SK-N-SH treated with all-trans-retinoic acid at 6 μM for 48 hours (cell line): ENCODE data around the gene INTS3.

Experiments
- ATAC-seq: fragments of 200-7000 bp; cut with Tn5 transposase; 3 replicates; pipeline ENCODE4 v1.9.1; 2020; ENCODE audit warnings: mild to moderate bottlenecking, moderate library complexity
- ARNTL ChIP-seq: fragments of 450-650 bp; formaldehyde crosslinking; IDR thresholded peaks from 2 replicates; pipeline ENCODE4 v1.5.0; 2020; ENCODE audit warnings: low read depth, mild to moderate bottlenecking, moderate library complexity, borderline replicate concordance
- BACH2 ChIP-seq: fragments of 250-450 bp; sonication (Bioruptor Pico); IDR thresholded peaks from 2 replicates; pipeline ENCODE4 v1.9.0; 2021; ENCODE audit warnings: mild to moderate bottlenecking, borderline replicate concordance
- CREB5 ChIP-seq: fragments of 250-450 bp; sonication (Bioruptor Pico); IDR thresholded peaks from 2 replicates; pipeline ENCODE4 v1.5.1; 2020; ENCODE audit warnings: low read depth, mild to moderate bottlenecking, moderate library complexity
- CSDC2 ChIP-seq: fragments of 250-450 bp; sonication (Bioruptor Pico); IDR thresholded peaks from 2 replicates; pipeline ENCODE4 v1.5.0; 2020; ENCODE audit warnings: mild to moderate bottlenecking, moderate library complexity
- CSRNP3 ChIP-seq: fragments of 250-450 bp; sonication (Bioruptor Pico); IDR thresholded peaks from 2 replicates; pipeline ENCODE4 v1.5.1; 2021; ENCODE audit warnings: mild to moderate bottlenecking, moderate library complexity
- ESRRG ChIP-seq: fragments of 250-450 bp; sonication (Bioruptor Pico); IDR thresholded peaks from 2 replicates; pipeline ENCODE4 v1.6.1; 2021; ENCODE audit warnings: mild to moderate bottlenecking
- GLIS3 ChIP-seq: fragments of 250-450 bp; sonication (Bioruptor Pico); IDR thresholded peaks from 2 replicates; pipeline ENCODE4 v1.5.0; 2020; ENCODE audit warnings: mild to moderate bottlenecking, moderate library complexity
- ISL1 ChIP-seq: fragments of 250-450 bp; sonication (Bioruptor Pico); IDR thresholded peaks from 2 replicates; pipeline ENCODE4 v2.1.2; 2022; ENCODE audit warnings: mild to moderate bottlenecking, moderate library complexity
- PATZ1 ChIP-seq: fragments of 250-450 bp; sonication (Bioruptor Pico); IDR thresholded peaks from 2 replicates; pipeline ENCODE4 v1.8.0; 2020; ENCODE audit warnings: mild to moderate bottlenecking, moderate library complexity, borderline replicate concordance
- POU6F1 ChIP-seq: fragments of 250-450 bp; sonication (Bioruptor Pico); IDR thresholded peaks from 2 replicates; pipeline ENCODE4 v1.8.0; 2021; ENCODE audit warnings: low read depth, mild to moderate bottlenecking, moderate library complexity, borderline replicate concordance
- RARB ChIP-seq: fragments of 250-450 bp; sonication (Bioruptor Pico); IDR thresholded peaks from 2 replicates; pipeline ENCODE4 v1.8.0; 2021; ENCODE audit warnings: mild to moderate bottlenecking, moderate library complexity
- SNAI2 ChIP-seq: fragments of 250-450 bp; sonication (Bioruptor Pico); IDR thresholded peaks from 2 replicates; pipeline ENCODE4 v1.5.0; 2020; ENCODE audit warnings: mild to moderate bottlenecking, moderate library complexity
- TSHZ2 ChIP-seq: fragments of 250-450 bp; sonication (Bioruptor Pico); IDR thresholded peaks from 2 replicates; pipeline ENCODE4 v1.5.0; 2020; ENCODE audit warnings: mild to moderate bottlenecking, moderate library complexity
- ZC3H10 ChIP-seq: fragments of 250-450 bp; sonication (Bioruptor Pico); IDR thresholded peaks from 2 replicates; pipeline ENCODE4 v1.5.1; 2021; ENCODE audit warnings: mild to moderate bottlenecking, moderate library complexity
- ZFP3 ChIP-seq: fragments of 250-450 bp; sonication (Bioruptor Pico); IDR thresholded peaks from 2 replicates; pipeline ENCODE4 v1.5.0; 2020; ENCODE audit warnings: mild to moderate bottlenecking, moderate library complexity
- ZFP30 ChIP-seq: fragments of 450-650 bp; formaldehyde crosslinking; IDR thresholded peaks from 2 replicates; pipeline ENCODE4 v1.5.0; 2022; ENCODE audit warnings: mild to moderate bottlenecking, moderate library complexity
- ZNF565 ChIP-seq: fragments of 450-650 bp; formaldehyde crosslinking; conservative IDR thresholded peaks from 2 replicates; pipeline ENCODE4 v1.5.0; 2020; ENCODE audit warnings: low read depth, mild to moderate bottlenecking, moderate library complexity
- ZNF70 ChIP-seq: fragments of 450-650 bp; formaldehyde crosslinking; IDR thresholded peaks from 2 replicates; pipeline ENCODE4 v1.5.0; 2020; ENCODE audit warnings: mild to moderate bottlenecking, moderate library complexity
- ZNF8 ChIP-seq: fragments of 450-650 bp; formaldehyde crosslinking; IDR thresholded peaks from 2 replicates; pipeline ENCODE4 v1.5.0; 2020; ENCODE audit warnings: mild to moderate bottlenecking, moderate library complexity

The INTS3 gene

GRCh38 chr1:153767519-153767918, 39.7 kb downstream of the INTS3 start:
- TF ChIP-seq CSRNP3 (CRISPR knock-in tag) (no peak), ZC3H10 (CRISPR knock-in tag) (no peak), CREB5 (CRISPR knock-in tag) (no peak), POU6F1 (CRISPR knock-in tag) (no peak), PATZ1 (CRISPR knock-in tag) (no peak), ARNTL (no peak), ESRRG (CRISPR knock-in tag) (no peak), CSDC2 (CRISPR knock-in tag) (no peak), BACH2 (CRISPR knock-in tag) (no peak), SNAI2 (CRISPR knock-in tag) (no peak), ISL1 (no peak), ZFP3 (CRISPR knock-in tag) (no peak), ZNF70 (CRISPR knock-in tag) (no peak), GLIS3 (CRISPR knock-in tag) (no peak), ZNF565 (CRISPR knock-in tag) (no peak), ZNF8 (CRISPR knock-in tag) (no peak), TSHZ2 (CRISPR knock-in tag) (no peak)
- no peak for ATAC-seq

GRCh38 chr1:153768316-153769181, 40.7 kb downstream of the INTS3 start:
- TF ChIP-seq CSRNP3 (CRISPR knock-in tag) (no peak), RARB (CRISPR knock-in tag) (no peak), CREB5 (CRISPR knock-in tag) (no peak), BACH2 (CRISPR knock-in tag) (no peak), ZC3H10 (CRISPR knock-in tag) (no peak), ZNF8 (CRISPR knock-in tag) (no peak), ZFP30 (CRISPR knock-in tag) (no peak), GLIS3 (CRISPR knock-in tag) (no peak)
- ATAC-seq: no peak
